Fibroblast of skin of left biceps (primary cell): ENCODE results near the gene CGRRF1.

Experiments used
- DNase-seq, 2 experiments: peaks; one replicate each; pipeline ENCODE4 v3.0.0-alpha.2; 2013; ENCODE audit warnings: low read depth in 2 of 2

The CGRRF1 gene

GRCh38 chr14:54577494-54577893 lies 67.8 kb downstream of the CGRRF1 start:
- DNase-seq = no peak

DNA sequence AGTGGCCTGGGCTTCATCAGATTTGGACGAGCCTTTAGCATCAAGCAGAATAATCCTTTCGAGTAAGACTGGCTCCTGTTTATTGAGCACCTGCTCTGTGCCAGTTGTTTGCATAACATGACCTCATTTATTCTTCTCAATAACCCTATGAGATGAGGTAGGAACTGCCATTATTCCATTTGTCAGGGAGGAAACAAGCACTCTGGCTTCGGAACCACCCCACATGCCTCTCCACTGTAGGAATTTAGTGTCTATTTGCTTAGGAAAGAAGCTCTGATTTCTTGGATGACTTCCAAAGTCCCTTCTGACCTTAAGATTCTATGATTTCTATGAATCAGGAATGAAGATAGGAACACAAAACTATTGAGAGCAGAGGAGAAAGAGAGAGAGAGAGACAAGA lies 68.3 kb downstream of the CGRRF1 start:
- no peak for DNase-seq

DNA sequence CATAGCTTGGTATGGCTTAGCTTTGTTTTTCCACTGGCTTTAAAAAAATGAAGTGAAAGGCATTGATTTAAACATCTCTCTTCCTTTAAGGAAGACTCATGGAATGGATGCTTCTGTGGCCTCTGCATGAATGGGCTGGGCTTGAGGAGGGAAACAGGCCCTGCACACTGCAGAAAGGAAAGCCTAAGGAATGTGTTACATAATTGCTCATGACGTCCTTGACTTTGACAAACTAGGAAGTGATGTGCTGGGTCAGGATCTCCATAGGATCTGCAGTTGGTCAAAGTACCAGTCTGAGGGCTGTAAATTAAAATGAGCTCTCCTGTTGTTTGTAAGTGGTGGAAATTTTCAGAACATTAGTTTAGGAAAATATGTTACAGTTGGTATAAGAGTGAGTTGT lies 69.9 kb downstream of the CGRRF1 start:
- no peak for DNase-seq

- no peak for DNase-seq
Observed at GRCh38 chr14:54580933-54581332, 71.2 kb downstream of the CGRRF1 start.

- no peak for DNase-seq
Observed at GRCh38 chr14:54582334-54582733, 72.6 kb downstream of the CGRRF1 start.

DNA sequence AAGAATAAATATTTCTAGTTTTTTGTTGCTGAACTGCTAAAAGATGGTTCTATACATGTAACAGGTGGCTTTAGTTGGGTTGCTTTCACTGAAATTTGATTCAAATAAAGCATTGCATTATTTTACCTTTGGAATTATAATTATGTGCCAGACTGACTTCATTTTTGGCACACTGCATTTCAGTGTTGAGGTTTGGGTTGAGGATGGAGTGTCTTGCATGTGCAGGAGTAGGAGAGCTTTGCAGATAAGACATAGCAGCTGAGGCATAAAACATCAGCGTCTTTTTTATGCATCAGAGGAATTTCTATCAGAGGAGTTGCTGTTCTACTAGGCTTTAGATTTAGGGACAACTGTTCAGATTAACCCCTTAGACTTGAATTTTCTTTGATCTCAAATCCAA lies 74.4 kb downstream of the CGRRF1 start:
- no peak for DNase-seq

GRCh38 chr14:54585214-54585613 lies 75.5 kb downstream of the CGRRF1 start:
- no peak for DNase-seq
